ENCODE results near the gene CRADD.

DNA sequence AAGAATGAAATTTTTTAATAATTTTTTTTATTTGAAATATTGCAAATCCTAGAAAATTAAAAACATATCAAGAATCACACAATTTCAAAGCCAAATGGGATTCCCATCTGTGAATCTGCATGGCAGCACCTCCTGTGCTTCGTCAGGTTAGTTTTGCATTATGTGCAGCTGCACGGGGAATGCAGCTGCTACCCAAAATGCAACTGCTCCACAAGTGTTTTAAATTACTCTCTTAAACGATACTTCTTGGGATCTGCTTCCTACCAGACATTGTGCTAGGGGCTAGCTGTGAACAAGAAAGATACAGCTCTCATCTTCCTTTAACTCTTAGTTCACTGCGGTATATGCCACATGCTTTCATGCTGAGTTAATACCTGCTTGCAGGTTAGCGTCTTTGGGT lies 154.2 kb downstream of the CRADD start:
- TF ChIP-seq POLR2A (IDR thresholded peaks at IDR 0.05) = no peak
- TF ChIP-seq, protein P1, sequence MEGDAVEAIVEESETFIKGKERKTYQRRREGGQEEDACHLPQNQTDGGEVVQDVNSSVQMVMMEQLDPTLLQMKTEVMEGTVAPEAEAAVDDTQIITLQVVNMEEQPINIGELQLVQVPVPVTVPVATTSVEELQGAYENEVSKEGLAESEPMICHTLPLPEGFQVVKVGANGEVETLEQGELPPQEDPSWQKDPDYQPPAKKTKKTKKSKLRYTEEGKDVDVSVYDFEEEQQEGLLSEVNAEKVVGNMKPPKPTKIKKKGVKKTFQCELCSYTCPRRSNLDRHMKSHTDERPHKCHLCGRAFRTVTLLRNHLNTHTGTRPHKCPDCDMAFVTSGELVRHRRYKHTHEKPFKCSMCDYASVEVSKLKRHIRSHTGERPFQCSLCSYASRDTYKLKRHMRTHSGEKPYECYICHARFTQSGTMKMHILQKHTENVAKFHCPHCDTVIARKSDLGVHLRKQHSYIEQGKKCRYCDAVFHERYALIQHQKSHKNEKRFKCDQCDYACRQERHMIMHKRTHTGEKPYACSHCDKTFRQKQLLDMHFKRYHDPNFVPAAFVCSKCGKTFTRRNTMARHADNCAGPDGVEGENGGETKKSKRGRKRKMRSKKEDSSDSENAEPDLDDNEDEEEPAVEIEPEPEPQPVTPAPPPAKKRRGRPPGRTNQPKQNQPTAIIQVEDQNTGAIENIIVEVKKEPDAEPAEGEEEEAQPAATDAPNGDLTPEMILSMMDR (IDR thresholded peaks at IDR 0.05) = no peak

Measured in thyroid gland (tissue), 4 donors.